Measurements from ENCODE around the gene XRN2. TPM values are rescaled to one million over a fixed set of nuclear protein-coding genes. Genes with fewer than 3 reads are reported as not detected.

Gene XRN2
- polyA plus RNA-seq, 1 experiment, result 48.9 TPM

GRCh38 chr20:21356386-21356785 is 53.3 kb downstream of the XRN2 start:
- Histone ChIP-seq H3K4me3 (ENCODE audit: low read depth, low read length) (no peak overlapping the region), H3K36me3 (ENCODE audit: control insufficient read depth, insufficient read depth, low read length) (peaks cover 2% of the 10 kb centered on the region; the same call in 1 of the 2 replicates), H3K27me3 (ENCODE audit: control insufficient read depth, insufficient read depth, low read length) (no peaks in the 10 kb centered on the region)
- no peak for TF ChIP-seq CTCF (IDR thresholded peaks at IDR 0.05; ENCODE audit: insufficient read depth, low read depth, low read length)
- DNase-seq (ENCODE audit: low read depth), result no peak
- POLR2A ChIA-PET, result no interaction called here
- CTCF ChIA-PET, result interaction anchor here (0.6 kb wide), 2 partner anchors 122 to 436 kb away, joined by 3 to 4 read pairs; no protein-coding TSS in a partner anchor

- DNase-seq (ENCODE audit: low read depth), result no peak
- POLR2A ChIA-PET, result no interaction called here
- Histone ChIP-seq H3K4me3 (ENCODE audit: low read depth, low read length) (no peak overlapping the region), H3K27me3 (ENCODE audit: control insufficient read depth, insufficient read depth, low read length) (no peaks in the 10 kb centered on the region), H3K36me3 (ENCODE audit: control insufficient read depth, insufficient read depth, low read length) (peaks cover 2% of the 10 kb centered on the region; the same call in 1 of the 2 replicates)
- TF ChIP-seq CTCF (IDR thresholded peaks at IDR 0.05; ENCODE audit: insufficient read depth, low read depth, low read length), result no peak
- CTCF ChIA-PET, result no interaction called here
Observed at GRCh38 chr20:21357844-21358243, 54.7 kb downstream of the XRN2 start.

GRCh38 chr20:21358737-21359136 is 55.6 kb downstream of the XRN2 start:
- H3K27me3 ChIP-seq (ENCODE audit: control insufficient read depth, insufficient read depth, low read length), result no peaks in the 10 kb centered on the region

GRCh38 chr20:21360705-21361104 is 57.6 kb downstream of the XRN2 start:
- POLR2A ChIA-PET, result no interaction called here
- peaks cover 3% of the 10 kb centered on the region; the same call in 1 of the 2 replicates for H3K36me3 ChIP-seq (ENCODE audit: control insufficient read depth, insufficient read depth, low read length)

More at GRCh38 chr20:21358737-21359136, 55.6 kb downstream of the XRN2 start:
- ChIA-PET CTCF (no interaction called here), POLR2A (no interaction called here)
- no peak for DNase-seq (ENCODE audit: low read depth)
- no peak for TF ChIP-seq CTCF (IDR thresholded peaks at IDR 0.05; ENCODE audit: insufficient read depth, low read depth, low read length)
- no peak overlapping the region for H3K4me3 ChIP-seq (ENCODE audit: low read depth, low read length)
- H3K36me3 ChIP-seq (ENCODE audit: control insufficient read depth, insufficient read depth, low read length), result peaks cover 3% of the 10 kb centered on the region; the same call in 1 of the 2 replicates

GRCh38 chr20:21361266-21361665 is 58.1 kb downstream of the XRN2 start:
- H3K36me3 ChIP-seq (ENCODE audit: control insufficient read depth, insufficient read depth, low read length), result peaks cover 3% of the 10 kb centered on the region; the same call in 1 of the 2 replicates
- no peak for TF ChIP-seq CTCF (IDR thresholded peaks at IDR 0.05; ENCODE audit: insufficient read depth, low read depth, low read length)
- no peak overlapping the region for H3K4me3 ChIP-seq (ENCODE audit: low read depth, low read length)
- no peaks in the 10 kb centered on the region for H3K27me3 ChIP-seq (ENCODE audit: control insufficient read depth, insufficient read depth, low read length)
- POLR2A ChIA-PET, result interaction anchor here (0.7 kb wide), 1 partner anchor 11 kb away, joined by 3 read pairs; no protein-coding TSS in a partner anchor
- DNase-seq (ENCODE audit: low read depth), result no peak
- CTCF ChIA-PET, result no interaction called here

More at GRCh38 chr20:21360705-21361104, 57.6 kb downstream of the XRN2 start:
- no peaks in the 10 kb centered on the region for H3K27me3 ChIP-seq (ENCODE audit: control insufficient read depth, insufficient read depth, low read length)
- DNase-seq (ENCODE audit: low read depth), result no peak
- CTCF ChIA-PET, result no interaction called here
- TF ChIP-seq CTCF (IDR thresholded peaks at IDR 0.05; ENCODE audit: insufficient read depth, low read depth, low read length), result no peak
- no peak overlapping the region for H3K4me3 ChIP-seq (ENCODE audit: low read depth, low read length)

Measured in BJ (cell line).